HEK293T (cell line): ENCODE measurements around the gene TIMP2.

Experiments used
- BHLHE40 ChIP-seq: fragments of 450-650 bp; IDR thresholded peaks from 2 replicates; pipeline ENCODE4 v1.6.1; 2016; ENCODE audit warnings: mild to moderate bottlenecking, moderate library complexity, borderline replicate concordance
- ELF4 ChIP-seq: fragments of 450-650 bp; IDR thresholded peaks from 2 replicates; pipeline ENCODE4 v1.6.1; 2017; ENCODE audit warnings: antibody characterized with exemption
- FOXA1 ChIP-seq: fragments of 450-650 bp; IDR thresholded peaks from 2 replicates; pipeline ENCODE4 v1.6.1; 2016; ENCODE audit warnings: mild to moderate bottlenecking
- FOXK2 ChIP-seq: fragments of 450-650 bp; IDR thresholded peaks from 2 replicates; pipeline ENCODE4 v1.6.1; 2016; ENCODE audit warnings: mild to moderate bottlenecking
- FOXM1 ChIP-seq: fragments of 450-650 bp; IDR thresholded peaks from 2 replicates; pipeline ENCODE4 v1.6.1; 2017; ENCODE audit warnings: mild to moderate bottlenecking, borderline replicate concordance
- L3MBTL2 ChIP-seq: fragments of 450-650 bp; conservative IDR thresholded peaks from 2 replicates; pipeline ENCODE4 v1.6.1; 2016; ENCODE audit warnings: mild to moderate bottlenecking
- SP1 ChIP-seq: fragments of 450-650 bp; IDR thresholded peaks from 2 replicates; pipeline ENCODE4 v1.6.1; 2017
- SUZ12 ChIP-seq: fragments of 450-650 bp; IDR thresholded peaks from 2 replicates; pipeline ENCODE4 v1.6.1; 2016; ENCODE audit warnings: mild to moderate bottlenecking
- ZNF384 ChIP-seq: fragments of 450-650 bp; IDR thresholded peaks from 2 replicates; pipeline ENCODE4 v1.6.1; 2016

DNA sequence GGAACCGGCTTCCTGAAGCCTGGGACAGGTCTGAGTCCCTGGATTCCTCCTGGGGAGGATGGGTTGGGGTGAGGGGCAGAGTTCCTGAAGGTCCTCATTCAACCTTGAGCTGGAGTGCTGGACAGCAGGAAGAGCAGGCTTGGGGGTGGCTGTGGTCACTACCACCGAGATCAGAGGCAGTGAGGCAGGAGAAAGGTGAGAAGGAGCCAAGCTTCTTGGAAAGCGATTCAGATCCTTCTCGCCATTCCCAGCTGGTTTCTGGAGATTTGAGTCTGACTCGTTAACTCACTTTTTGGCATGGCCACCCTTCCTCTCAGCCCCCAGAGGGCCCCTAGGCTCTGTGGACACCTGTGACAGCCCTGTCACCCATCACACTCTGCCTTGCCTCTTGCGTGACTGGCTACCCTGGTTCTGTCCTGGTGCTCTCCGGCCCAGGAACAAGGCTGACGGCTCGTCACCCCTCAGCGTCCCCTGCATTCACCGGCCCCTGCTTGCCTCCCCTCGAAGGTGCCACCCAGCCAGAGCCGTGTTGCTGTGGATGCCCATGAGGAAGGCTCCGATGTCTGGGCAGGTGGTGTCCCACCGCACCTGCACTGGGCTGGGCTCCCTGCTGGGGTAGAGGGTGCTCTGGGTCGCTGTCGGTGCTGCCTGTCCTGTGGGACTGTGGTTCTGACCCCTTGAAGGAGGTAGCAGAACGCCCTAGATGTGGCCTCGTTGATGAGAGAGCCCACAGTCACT is 9.7 kb upstream of the TIMP2 start:
- TF ChIP-seq SP1 (no peak), ELF4 (no peak), FOXK2 (no peak), BHLHE40 (no peak), L3MBTL2 (no peak), SUZ12 (no peak), FOXM1 (no peak), FOXA1 (no peak), ZNF384 (no peak)
